DMS114 treated with DMSO at 0.1 percent for 48 hours (cell line): ENCODE results near the gene EPHB1.

Source experiments
- DNase-seq: peaks from one replicate; lab custom pipeline; 2025; ENCODE audit not compliant: unreplicated experiment; lab: John Stamatoyannopoulos, UW

The EPHB1 gene

GRCh38 chr3:134904776-134905646 is 110.0 kb downstream of the EPHB1 start:
- DNase-seq, result no peak

GRCh38 chr3:134905647-134905935 is 110.5 kb downstream of the EPHB1 start:
- no peak for DNase-seq

GRCh38 chr3:134908271-134908670 is 113.2 kb downstream of the EPHB1 start:
- no peak for DNase-seq

GRCh38 chr3:134910026-134910425 is 115.0 kb downstream of the EPHB1 start:
- no peak for DNase-seq

GRCh38 chr3:134911586-134912548 is 116.8 kb downstream of the EPHB1 start:
- DNase-seq, result no peak

GRCh38 chr3:134916276-134916961 is 121.4 kb downstream of the EPHB1 start:
- no peak for DNase-seq

- DNase-seq, result no peak
These were observed 122.6 kb downstream of the EPHB1 start for GRCh38 chr3:134917631-134918030.

- DNase-seq, result no peak
These were observed 123.4 kb downstream of the EPHB1 start for GRCh38 chr3:134918441-134918840.

GRCh38 chr3:134922101-134922500 is 127.0 kb downstream of the EPHB1 start:
- DNase-seq, result no peak

- no peak for DNase-seq
These were observed 127.8 kb downstream of the EPHB1 start for GRCh38 chr3:134922866-134923265.

- DNase-seq, result no peak
These were observed 128.2 kb downstream of the EPHB1 start for GRCh38 chr3:134923286-134923685.

GRCh38 chr3:134927599-134927998 is 132.5 kb downstream of the EPHB1 start:
- no peak for DNase-seq

GRCh38 chr3:134928392-134928791 is 133.3 kb downstream of the EPHB1 start:
- no peak for DNase-seq

GRCh38 chr3:134928819-134929218 is 133.8 kb downstream of the EPHB1 start:
- no peak for DNase-seq

GRCh38 chr3:134929976-134930375 is 134.9 kb downstream of the EPHB1 start:
- no peak for DNase-seq

GRCh38 chr3:134931045-134931785 is 136.2 kb downstream of the EPHB1 start:
- no peak for DNase-seq

GRCh38 chr3:134932035-134932434 is 137.0 kb downstream of the EPHB1 start:
- DNase-seq, result no peak

GRCh38 chr3:134933997-134934396 is 138.9 kb downstream of the EPHB1 start:
- no peak for DNase-seq

- DNase-seq, result no peak
These were observed 139.9 kb downstream of the EPHB1 start for GRCh38 chr3:134934933-134935332.

GRCh38 chr3:134937256-134938028 is 142.4 kb downstream of the EPHB1 start:
- DNase-seq, result no peak
